ENCODE results near the gene NAP1L1. TPM values are rescaled to one million over a fixed set of nuclear protein-coding genes. Genes with fewer than 3 reads are reported as not detected.

NAP1L1 gene
- total RNA-seq (2021; ENCODE audit: unreplicated experiment) (620 TPM), Bru-seq, nascent RNA (percentile 99 among the genes with signal in this experiment), BruChase-seq, experiment 1, labeled RNA remaining after a 2-hour chase (percentile 99 among the genes with signal in this experiment), BruChase-seq, experiment 2, labeled RNA remaining after a 6-hour chase (percentile 98 among the genes with signal in this experiment)
- 300 TPM for polyA plus RNA-seq (2012; ENCODE audit: insufficient read length)
- long read RNA-seq, full-length matches to known transcripts, result 149 of 428 reads
- long read RNA-seq, partial matches to known transcripts, result 227 of 428 reads
- long read RNA-seq, other reads (novel, unspliced or antisense), result 52 of 428 reads

GRCh38 chr12:76083904-76084862, at the start of gene NAP1L1:
TSS of gene NAP1L1 (minus strand) at chr12:76084685. CDS start at chr12:76074219, 10,466 bp downstream.
- CTCF ChIA-PET, result no interaction called here
- BruUV-seq (replicated peaks), result no TSS peak
- Histone ChIP-seq H3K4me1 (ENCODE audit: control insufficient read depth, insufficient read depth, low read length) (peaks cover 26% of the 10 kb centered on the region), H3K27me3 (ENCODE audit: control insufficient read depth, insufficient read depth, low read length) (no peaks in the 10 kb centered on the region), H3K27ac (ENCODE audit: low read length) (peak within 1 kb of the TSS; percentile 90), H3K4me3 (ENCODE audit: low read depth in 2 of 2, low read length in 2 of 2) (peak within 1 kb of the TSS; percentile 61 to 96), H3K9me3 (ENCODE audit: control insufficient read depth, insufficient read depth, low read depth, low read length) (no peaks in the 10 kb centered on the region), H3K36me3 (ENCODE audit: control insufficient read depth, insufficient read depth, low read length) (peaks cover 10% of the 10 kb centered on the region; the same call in 1 of the 2 replicates)
- POLR2A ChIA-PET, result interaction anchor here (0.6 kb wide), 2 partner anchors 51 to 281 kb away, joined by 6 to 7 read pairs; no protein-coding TSS in a partner anchor
- intact Hi-C loops (cut with micrococcal nuclease; ENCODE audit: unreplicated experiment), result loop anchor here (5.0 to 10.0 kb wide), 3 partner anchors 71 to 371 kb away; partner anchors contain the start of gene BBS10
- ATAC-seq (peak; percentile 97), DNase-seq (ENCODE audit: low read depth, low spot score) (peak; percentile 69)
- in situ Hi-C loops (cut with HindIII; ENCODE audit: low pct_unique_long_range_greater_than_20kb, low sequenced_read_pairs), result no loop called here
- TF ChIP-seq CTCF (IDR thresholded peaks at IDR 0.05) (no peak), TCF7L2 (IDR thresholded peaks at IDR 0.05; ENCODE audit: low read depth, low read length) (peak; percentile 60; the same call in 1 of the 2 replicates), POLR2AphosphoS5 (IDR thresholded peaks at IDR 0.05; ENCODE audit: low read depth, low read length) (peak; percentile 95), SIN3A (IDR thresholded peaks at IDR 0.05; ENCODE audit: borderline replicate concordance, insufficient read depth, low read depth, low read length) (0 out of 2 replicates have a peak, but pooled peaks have one; percentile 77), REST (IDR thresholded peaks at IDR 0.05; ENCODE audit: insufficient read depth in 1 of 2, low read depth in 2 of 2, low read length in 1 of 2) (no peak)

- Histone ChIP-seq H3K27me3 (ENCODE audit: control insufficient read depth, insufficient read depth, low read length) (no peaks in the 10 kb centered on the region), H3K9me3 (ENCODE audit: control insufficient read depth, insufficient read depth, low read depth, low read length) (no peaks in the 10 kb centered on the region), H3K36me3 (ENCODE audit: control insufficient read depth, insufficient read depth, low read length) (no peaks in the 10 kb centered on the region), H3K27ac (ENCODE audit: low read length) (no peak overlapping the region), H3K4me1 (ENCODE audit: control insufficient read depth, insufficient read depth, low read length) (no peaks in the 10 kb centered on the region), H3K4me3 (ENCODE audit: low read depth in 2 of 2, low read length in 2 of 2) (no peak overlapping the region)
- ATAC-seq, result no peak
- ChIA-PET CTCF (no interaction called here), POLR2A (no interaction called here)
- TF ChIP-seq SIN3A (IDR thresholded peaks at IDR 0.05; ENCODE audit: borderline replicate concordance, insufficient read depth, low read depth, low read length), result no peak
- no peak for TF ChIP-seq CTCF (IDR thresholded peaks at IDR 0.05)
- TF ChIP-seq POLR2AphosphoS5 (IDR thresholded peaks at IDR 0.05; ENCODE audit: low read depth, low read length), result no peak
- no peak for TF ChIP-seq REST (IDR thresholded peaks at IDR 0.05; ENCODE audit: insufficient read depth in 1 of 2, low read depth in 2 of 2, low read length in 1 of 2)
- intact Hi-C loops (cut with micrococcal nuclease; ENCODE audit: unreplicated experiment) (no loop called here), in situ Hi-C loops (cut with HindIII; ENCODE audit: low pct_unique_long_range_greater_than_20kb, low sequenced_read_pairs) (no loop called here)
- no TSS peak for BruUV-seq (replicated peaks)
- no peak for DNase-seq (ENCODE audit: low read depth, low spot score)
Observed at GRCh38 chr12:76127588-76127987, 43.1 kb upstream of the NAP1L1 start.

Measured in Panc1 (cell line).